Bronchial epithelial cell (primary cell): ENCODE results near the gene NDST4. TPM values are rescaled to one million over a fixed set of nuclear protein-coding genes. Genes with fewer than 3 reads are reported as not detected.

Experiments used
- DNase-seq: peaks from one replicate; pipeline ENCODE4 v3.0.0-alpha.2; 2010; ENCODE audit warnings: low read depth
- FAIRE-seq: peaks from 2 replicates; lab custom pipeline; 2011; peaks lifted over from hg19 to GRCh38; lab: Jason Lieb, UNC
- H3K27me3 ChIP-seq: 2 replicates; pipeline ENCODE4 v1.5.1; 2011; ENCODE audit warnings: low read length; ENCODE audit not compliant: control insufficient read depth, insufficient read depth
- H3K36me3 ChIP-seq: 2 replicates; pipeline ENCODE4 v1.5.1; 2011; ENCODE audit warnings: low read length; ENCODE audit not compliant: control insufficient read depth, insufficient read depth
- H3K4me3 ChIP-seq: 2 replicates; pipeline ENCODE4 v1.5.1; 2011; ENCODE audit warnings: mild to moderate bottlenecking, low read depth, low read length, control low read depth
- total RNA-seq: library from RNA; depleted of rRNA; stranded (reverse); fragments of >200 nt; gene quantifications from 2 replicates; pipeline ENCODE4 v1.2.1, GENCODE V29; 2014
- TF ChIP-seq, protein P1 (sequence below): IDR thresholded peaks from 2 replicates; pipeline ENCODE4 v1.5.1; 2011; ENCODE audit warnings: mild to moderate bottlenecking, moderate library complexity, low read length, control low read depth, inconsistent platforms; ENCODE audit not compliant: insufficient read depth, severe bottlenecking

NDST4 gene
- total RNA-seq, 1 donor from 2014 or later: not detected

DNA sequence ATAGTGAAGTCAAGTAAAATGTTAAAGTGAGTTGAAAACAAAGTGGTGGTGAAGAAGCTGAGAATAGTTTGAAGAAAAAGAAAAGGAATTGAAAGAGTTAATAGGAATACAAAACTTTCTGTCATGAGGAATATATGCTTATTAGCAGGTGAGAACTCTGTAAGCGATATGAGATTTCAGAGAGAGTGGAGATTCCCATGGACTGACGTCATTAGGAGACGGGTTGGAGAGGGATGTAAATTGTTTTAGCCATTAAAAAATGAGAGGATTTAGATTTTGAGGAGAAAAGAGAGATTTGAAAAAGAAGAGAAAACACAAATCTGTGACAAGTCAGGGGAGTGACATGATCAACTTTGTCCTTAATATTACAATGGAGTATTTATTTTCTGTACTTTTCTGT is 11.7 kb downstream of the NDST4 start:
- Histone ChIP-seq H3K36me3 (no peaks in the 10 kb centered on the region), H3K4me3 (no peak overlapping the region), H3K27me3 (no peaks in the 10 kb centered on the region)
- no peak for FAIRE-seq
- TF ChIP-seq, protein P1, sequence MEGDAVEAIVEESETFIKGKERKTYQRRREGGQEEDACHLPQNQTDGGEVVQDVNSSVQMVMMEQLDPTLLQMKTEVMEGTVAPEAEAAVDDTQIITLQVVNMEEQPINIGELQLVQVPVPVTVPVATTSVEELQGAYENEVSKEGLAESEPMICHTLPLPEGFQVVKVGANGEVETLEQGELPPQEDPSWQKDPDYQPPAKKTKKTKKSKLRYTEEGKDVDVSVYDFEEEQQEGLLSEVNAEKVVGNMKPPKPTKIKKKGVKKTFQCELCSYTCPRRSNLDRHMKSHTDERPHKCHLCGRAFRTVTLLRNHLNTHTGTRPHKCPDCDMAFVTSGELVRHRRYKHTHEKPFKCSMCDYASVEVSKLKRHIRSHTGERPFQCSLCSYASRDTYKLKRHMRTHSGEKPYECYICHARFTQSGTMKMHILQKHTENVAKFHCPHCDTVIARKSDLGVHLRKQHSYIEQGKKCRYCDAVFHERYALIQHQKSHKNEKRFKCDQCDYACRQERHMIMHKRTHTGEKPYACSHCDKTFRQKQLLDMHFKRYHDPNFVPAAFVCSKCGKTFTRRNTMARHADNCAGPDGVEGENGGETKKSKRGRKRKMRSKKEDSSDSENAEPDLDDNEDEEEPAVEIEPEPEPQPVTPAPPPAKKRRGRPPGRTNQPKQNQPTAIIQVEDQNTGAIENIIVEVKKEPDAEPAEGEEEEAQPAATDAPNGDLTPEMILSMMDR: no peak
- DNase-seq: no peak

DNA sequence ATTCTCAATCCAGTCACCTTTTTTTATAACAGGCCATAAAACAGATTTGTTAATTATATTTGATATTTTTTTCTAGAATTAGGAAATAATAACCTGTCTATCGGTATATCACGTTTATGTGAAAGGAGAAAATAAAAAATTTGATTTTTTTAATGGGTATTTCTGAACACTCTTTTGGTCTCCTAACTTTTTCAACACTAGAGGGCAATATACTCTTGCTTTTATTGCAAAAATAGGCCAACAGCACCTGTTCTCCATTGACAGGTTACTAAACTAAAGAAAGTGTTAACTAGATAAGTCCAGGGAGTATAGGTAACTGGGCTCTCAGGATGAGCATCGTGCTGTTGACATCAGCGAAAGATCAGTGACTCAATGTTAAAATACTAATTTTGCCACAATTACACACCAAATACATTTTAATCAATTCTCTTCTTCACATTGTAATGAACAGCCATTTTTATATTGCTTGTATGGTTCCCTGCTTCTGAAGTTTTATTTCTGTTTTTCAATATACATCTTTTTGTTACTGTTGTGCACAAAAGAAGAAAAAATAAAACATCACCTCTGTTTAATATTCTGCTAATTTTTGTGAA is 22.8 kb downstream of the NDST4 start:
- peak; percentile 39 for DNase-seq
- Histone ChIP-seq H3K27me3 (no peaks in the 10 kb centered on the region), H3K36me3 (no peaks in the 10 kb centered on the region), H3K4me3 (no peak overlapping the region)
- no peak for FAIRE-seq
- TF ChIP-seq, protein P1: peak; percentile 42

DNA sequence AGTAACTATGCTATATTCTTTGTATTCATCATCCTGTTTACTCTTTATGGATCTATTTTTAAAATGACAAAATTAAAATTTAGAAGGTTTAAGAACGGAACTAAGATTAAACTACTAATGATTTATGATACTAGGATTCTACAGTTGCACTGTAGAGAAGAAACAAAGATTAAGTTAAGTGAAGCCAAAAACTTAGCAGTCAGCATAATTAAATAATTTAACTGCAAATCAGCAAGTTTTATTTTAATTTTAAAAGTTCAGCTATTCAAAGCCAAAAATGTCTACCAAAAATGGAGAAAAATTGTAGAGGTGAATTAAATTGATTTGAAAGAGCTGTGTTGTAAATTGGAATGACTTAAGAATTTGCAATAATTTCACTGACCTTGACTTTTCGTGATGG is 30.8 kb downstream of the NDST4 start:
- FAIRE-seq (no peak), DNase-seq (no peak)
- no peak overlapping the region for H3K4me3 ChIP-seq
- no peaks in the 10 kb centered on the region for H3K36me3 ChIP-seq
- TF ChIP-seq, protein P1: no peak
- no peaks in the 10 kb centered on the region for H3K27me3 ChIP-seq

DNA sequence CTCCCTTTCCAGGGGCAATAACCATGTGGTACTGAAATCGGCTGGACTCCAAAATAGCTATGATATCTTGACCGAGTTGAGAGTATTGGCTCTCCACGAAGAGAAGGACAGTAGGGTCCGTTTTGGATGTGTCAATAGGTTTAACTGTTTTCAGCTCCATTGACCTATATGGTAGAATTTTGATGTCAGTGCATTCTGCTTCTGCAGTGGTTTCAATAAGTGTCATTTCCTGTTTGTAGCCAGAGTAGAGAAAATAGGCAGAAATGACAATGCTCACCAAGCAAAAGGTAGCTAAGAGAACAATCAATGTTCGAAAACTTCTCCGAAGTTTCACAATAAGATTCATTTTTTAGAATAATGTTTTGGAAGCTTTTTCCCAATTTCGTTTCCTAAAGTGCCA is 36.7 kb downstream of the NDST4 start:
- TF ChIP-seq, protein P1: no peak
- FAIRE-seq (no peak), DNase-seq (no peak)
- Histone ChIP-seq H3K36me3 (no peaks in the 10 kb centered on the region), H3K27me3 (no peaks in the 10 kb centered on the region), H3K4me3 (no peak overlapping the region)

DNA sequence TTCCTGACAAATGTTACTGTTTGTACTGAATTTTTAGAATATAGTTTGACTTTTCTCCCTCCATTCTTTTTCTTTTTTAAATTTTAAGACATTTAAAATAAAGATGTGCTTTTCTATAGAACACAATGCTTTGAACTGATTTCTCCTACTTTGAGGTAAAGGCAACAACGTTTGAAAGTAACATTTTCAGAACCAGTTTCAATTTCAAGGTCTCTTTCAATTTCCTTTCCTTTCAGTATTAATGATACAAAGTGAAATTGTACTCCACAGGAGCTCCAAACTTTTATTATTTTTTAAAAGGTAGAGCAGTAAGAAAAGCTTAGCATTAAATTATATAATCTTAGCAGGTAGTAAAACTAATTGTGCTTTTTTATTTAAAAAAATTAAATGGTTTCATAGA is 54.9 kb downstream of the NDST4 start:
- no peak for FAIRE-seq
- no peaks in the 10 kb centered on the region for H3K36me3 ChIP-seq

DNA sequence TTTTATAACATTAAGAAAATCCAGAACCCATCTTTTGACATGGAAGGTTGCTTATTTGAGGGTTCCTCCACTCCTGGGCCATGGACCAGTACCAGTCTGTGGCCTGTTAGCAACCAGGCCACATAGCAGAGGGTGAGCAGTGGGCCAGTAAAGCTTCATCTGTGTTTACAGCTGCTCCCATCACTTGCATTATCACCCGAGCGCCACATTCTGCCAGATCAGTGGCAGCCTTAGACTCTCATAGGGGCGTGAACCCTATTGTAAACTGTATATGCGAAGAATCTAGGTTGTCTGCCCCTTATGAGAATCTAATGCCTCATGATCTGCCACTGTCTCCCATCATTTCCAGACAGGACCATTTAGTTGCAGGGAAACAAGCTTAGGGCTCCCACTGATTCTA is 58.6 kb downstream of the NDST4 start:
- H3K4me3 ChIP-seq: no peak overlapping the region
- DNase-seq (peak; percentile 1), FAIRE-seq (no peak)
- no peaks in the 10 kb centered on the region for H3K36me3 ChIP-seq
- no peaks in the 10 kb centered on the region for H3K27me3 ChIP-seq
- TF ChIP-seq, protein P1: no peak

More for the DNA sequence above, 54.9 kb downstream of the NDST4 start:
- Histone ChIP-seq H3K4me3 (no peak overlapping the region), H3K27me3 (no peaks in the 10 kb centered on the region)
- DNase-seq: no peak
- TF ChIP-seq, protein P1: no peak
